ENCODE results near the gene SHISA7.

DNA sequence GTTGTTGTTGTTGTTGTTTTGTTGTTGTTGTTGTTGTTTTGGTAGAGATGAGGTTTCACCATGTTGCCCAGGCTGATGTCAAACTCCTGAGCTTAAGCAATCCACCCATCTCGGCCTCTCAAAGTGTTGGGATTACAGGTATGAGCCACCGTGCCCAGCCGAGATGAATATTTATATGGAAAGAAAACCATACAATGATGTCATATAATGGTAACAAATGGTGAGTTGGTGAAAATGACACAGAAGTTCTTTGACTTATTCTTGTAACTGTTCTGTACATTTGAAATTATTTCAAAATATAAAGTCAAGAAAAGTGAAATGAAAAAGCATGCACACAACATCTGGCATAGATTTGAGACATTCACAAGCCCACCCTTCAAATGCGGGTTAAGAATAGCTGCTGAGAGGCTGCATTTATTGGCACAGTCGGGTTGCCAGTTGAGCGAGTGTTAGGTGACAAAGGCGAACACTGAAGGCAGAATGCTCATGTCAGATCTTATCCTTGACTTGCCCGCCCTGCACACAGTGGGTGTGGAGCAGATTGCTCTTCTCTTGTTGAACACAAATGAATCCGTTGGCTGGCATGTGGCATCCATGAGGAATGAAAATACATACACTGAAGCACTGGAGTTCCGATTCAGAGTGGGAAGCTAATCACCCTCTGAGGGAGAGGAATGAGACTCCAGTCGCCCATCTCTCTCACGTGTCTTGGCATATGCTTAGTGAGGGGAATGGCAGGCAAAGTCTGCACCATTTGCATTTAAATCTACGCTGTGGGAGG lies 19.7 kb downstream of the SHISA7 start:
- TF ChIP-seq, protein P1, sequence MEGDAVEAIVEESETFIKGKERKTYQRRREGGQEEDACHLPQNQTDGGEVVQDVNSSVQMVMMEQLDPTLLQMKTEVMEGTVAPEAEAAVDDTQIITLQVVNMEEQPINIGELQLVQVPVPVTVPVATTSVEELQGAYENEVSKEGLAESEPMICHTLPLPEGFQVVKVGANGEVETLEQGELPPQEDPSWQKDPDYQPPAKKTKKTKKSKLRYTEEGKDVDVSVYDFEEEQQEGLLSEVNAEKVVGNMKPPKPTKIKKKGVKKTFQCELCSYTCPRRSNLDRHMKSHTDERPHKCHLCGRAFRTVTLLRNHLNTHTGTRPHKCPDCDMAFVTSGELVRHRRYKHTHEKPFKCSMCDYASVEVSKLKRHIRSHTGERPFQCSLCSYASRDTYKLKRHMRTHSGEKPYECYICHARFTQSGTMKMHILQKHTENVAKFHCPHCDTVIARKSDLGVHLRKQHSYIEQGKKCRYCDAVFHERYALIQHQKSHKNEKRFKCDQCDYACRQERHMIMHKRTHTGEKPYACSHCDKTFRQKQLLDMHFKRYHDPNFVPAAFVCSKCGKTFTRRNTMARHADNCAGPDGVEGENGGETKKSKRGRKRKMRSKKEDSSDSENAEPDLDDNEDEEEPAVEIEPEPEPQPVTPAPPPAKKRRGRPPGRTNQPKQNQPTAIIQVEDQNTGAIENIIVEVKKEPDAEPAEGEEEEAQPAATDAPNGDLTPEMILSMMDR (IDR thresholded peaks at IDR 0.05) = no peak
- TF ChIP-seq ZFX (IDR thresholded peaks at IDR 0.05; ENCODE audit: borderline replicate concordance) = no peak

Data from 22Rv1 (cell line).